ENCODE results near the gene SLC22A16. TPM values are rescaled to one million over a fixed set of nuclear protein-coding genes. Genes with fewer than 3 reads are reported as not detected.

SLC22A16 gene
- polyA plus RNA-seq, 1 of the 3 experiments (the other 2 are of a cell fraction): not detected

DNA sequence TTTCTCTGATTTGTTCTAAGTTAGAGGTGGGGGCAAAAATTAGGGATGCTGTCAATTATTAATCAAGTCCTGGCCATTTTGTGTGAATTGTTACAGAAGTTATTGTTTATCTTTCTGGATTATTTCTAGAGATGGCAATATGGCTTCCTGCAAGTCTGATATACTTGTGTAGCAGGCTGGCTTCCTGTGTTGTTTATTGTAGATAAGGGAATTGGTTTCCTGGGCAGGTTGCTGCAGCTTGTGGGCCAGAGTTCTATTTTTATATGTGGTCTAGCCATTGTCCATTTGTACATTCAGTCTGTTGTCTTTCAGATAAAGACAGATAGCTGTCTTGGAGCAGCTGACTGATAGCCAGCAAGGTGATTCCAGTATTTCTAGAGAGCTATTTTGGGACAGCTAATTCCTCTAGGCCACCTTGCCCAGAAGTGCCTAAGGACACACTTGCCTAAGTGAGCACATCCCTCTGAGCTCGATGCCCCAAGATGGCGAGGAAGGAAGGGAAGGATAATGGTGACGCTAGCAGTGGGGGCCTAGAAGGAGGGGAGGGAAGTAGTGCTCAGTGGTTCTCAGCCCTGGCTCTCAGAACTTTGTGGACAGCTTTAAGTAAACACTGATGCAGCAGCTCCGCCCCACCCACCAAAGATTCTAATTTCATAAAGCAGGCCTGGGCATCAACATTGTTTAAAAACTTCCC, 86.6 kb downstream of the SLC22A16 start:
- no peak for DNase-seq
- no peak overlapping the region for H3K4me3 ChIP-seq (ENCODE audit: low read depth in 2 of 2, low read length in 1 of 2)
- no peak overlapping the region for H3K4me2 ChIP-seq
- ChIA-PET CTCF (interaction anchor here (0.6 to 7.1 kb wide), 32 partner anchors 12 to 880 kb away, joined by 3 to 97 read pairs (median 3); partner anchors contain the start of genes CDC40, METTL24 and WASF1), POLR2A (interaction anchor here (1.6 kb wide), 1 partner anchor 210 kb away, joined by 5 read pairs; the partner anchor contains the start of gene WASF1)
- TF ChIP-seq EZH2phosphoT487 (IDR thresholded peaks at IDR 0.05; ENCODE audit: borderline replicate concordance, low read depth): no peak
- no peak for TF ChIP-seq ZBTB33 (IDR thresholded peaks at IDR 0.05; ENCODE audit: borderline replicate concordance, low read depth)
- no peak for TF ChIP-seq SIN3A (IDR thresholded peaks at IDR 0.05; ENCODE audit: borderline replicate concordance, low read depth, low read length)
- no peak for TF ChIP-seq CHD2 (IDR thresholded peaks at IDR 0.05; ENCODE audit: low read length, partially characterized antibody)
- TF ChIP-seq RAD21 (IDR thresholded peaks at IDR 0.05; ENCODE audit: low read length): no peak
- TF ChIP-seq NFIC (IDR thresholded peaks at IDR 0.05; ENCODE audit: borderline replicate concordance): no peak
- TF ChIP-seq SMC3 (IDR thresholded peaks at IDR 0.05; ENCODE audit: low read depth, low read length): no peak
- TF ChIP-seq NRF1 (IDR thresholded peaks at IDR 0.05; ENCODE audit: low read depth, low read length): no peak
- TF ChIP-seq, protein P1, sequence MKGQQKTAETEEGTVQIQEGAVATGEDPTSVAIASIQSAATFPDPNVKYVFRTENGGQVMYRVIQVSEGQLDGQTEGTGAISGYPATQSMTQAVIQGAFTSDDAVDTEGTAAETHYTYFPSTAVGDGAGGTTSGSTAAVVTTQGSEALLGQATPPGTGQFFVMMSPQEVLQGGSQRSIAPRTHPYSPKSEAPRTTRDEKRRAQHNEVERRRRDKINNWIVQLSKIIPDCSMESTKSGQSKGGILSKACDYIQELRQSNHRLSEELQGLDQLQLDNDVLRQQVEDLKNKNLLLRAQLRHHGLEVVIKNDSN (IDR thresholded peaks at IDR 0.05; ENCODE audit: borderline replicate concordance, low read depth): no peak
- TF ChIP-seq FOXJ3 (CRISPR knock-in tag; IDR thresholded peaks at IDR 0.05): no peak
- TF ChIP-seq ELF1 (IDR thresholded peaks at IDR 0.05): no peak
- no peak for TF ChIP-seq RXRA (IDR thresholded peaks at IDR 0.05; ENCODE audit: borderline replicate concordance, low read depth)
- TF ChIP-seq, protein P2, sequence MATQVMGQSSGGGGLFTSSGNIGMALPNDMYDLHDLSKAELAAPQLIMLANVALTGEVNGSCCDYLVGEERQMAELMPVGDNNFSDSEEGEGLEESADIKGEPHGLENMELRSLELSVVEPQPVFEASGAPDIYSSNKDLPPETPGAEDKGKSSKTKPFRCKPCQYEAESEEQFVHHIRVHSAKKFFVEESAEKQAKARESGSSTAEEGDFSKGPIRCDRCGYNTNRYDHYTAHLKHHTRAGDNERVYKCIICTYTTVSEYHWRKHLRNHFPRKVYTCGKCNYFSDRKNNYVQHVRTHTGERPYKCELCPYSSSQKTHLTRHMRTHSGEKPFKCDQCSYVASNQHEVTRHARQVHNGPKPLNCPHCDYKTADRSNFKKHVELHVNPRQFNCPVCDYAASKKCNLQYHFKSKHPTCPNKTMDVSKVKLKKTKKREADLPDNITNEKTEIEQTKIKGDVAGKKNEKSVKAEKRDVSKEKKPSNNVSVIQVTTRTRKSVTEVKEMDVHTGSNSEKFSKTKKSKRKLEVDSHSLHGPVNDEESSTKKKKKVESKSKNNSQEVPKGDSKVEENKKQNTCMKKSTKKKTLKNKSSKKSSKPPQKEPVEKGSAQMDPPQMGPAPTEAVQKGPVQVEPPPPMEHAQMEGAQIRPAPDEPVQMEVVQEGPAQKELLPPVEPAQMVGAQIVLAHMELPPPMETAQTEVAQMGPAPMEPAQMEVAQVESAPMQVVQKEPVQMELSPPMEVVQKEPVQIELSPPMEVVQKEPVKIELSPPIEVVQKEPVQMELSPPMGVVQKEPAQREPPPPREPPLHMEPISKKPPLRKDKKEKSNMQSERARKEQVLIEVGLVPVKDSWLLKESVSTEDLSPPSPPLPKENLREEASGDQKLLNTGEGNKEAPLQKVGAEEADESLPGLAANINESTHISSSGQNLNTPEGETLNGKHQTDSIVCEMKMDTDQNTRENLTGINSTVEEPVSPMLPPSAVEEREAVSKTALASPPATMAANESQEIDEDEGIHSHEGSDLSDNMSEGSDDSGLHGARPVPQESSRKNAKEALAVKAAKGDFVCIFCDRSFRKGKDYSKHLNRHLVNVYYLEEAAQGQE (IDR thresholded peaks at IDR 0.05; ENCODE audit: low read depth, low read length): no peak
- TF ChIP-seq MXI1 (IDR thresholded peaks at IDR 0.05; ENCODE audit: low read depth, low read length): no peak
- TF ChIP-seq RCOR1 (IDR thresholded peaks at IDR 0.05; ENCODE audit: low read length): no peak
- TF ChIP-seq GABPA (IDR thresholded peaks at IDR 0.05; ENCODE audit: low read depth): no peak
- TF ChIP-seq, protein P3, sequence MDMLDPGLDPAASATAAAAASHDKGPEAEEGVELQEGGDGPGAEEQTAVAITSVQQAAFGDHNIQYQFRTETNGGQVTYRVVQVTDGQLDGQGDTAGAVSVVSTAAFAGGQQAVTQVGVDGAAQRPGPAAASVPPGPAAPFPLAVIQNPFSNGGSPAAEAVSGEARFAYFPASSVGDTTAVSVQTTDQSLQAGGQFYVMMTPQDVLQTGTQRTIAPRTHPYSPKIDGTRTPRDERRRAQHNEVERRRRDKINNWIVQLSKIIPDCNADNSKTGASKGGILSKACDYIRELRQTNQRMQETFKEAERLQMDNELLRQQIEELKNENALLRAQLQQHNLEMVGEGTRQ (IDR thresholded peaks at IDR 0.05; ENCODE audit: borderline replicate concordance, low read depth, low read length): no peak
- no peak overlapping the region for H2AFZ ChIP-seq (ENCODE audit: low read depth)
- no peak overlapping the region for H3K9ac ChIP-seq
- no peaks in the 10 kb centered on the region for H3K79me2 ChIP-seq (ENCODE audit: insufficient read depth)
- H3F3A ChIP-seq (replicated peaks; ENCODE audit: insufficient read depth): no peaks in the 10 kb centered on the region
- 48% methylated on average over 4 of the region's 4 CpGs for WGBS (ENCODE audit: low lambda C conversion rate)
- H3K27ac ChIP-seq (ENCODE audit: low read depth in 2 of 2, low read length in 1 of 2): no peak overlapping the region
- H3K9me2 ChIP-seq: no peaks in the 10 kb centered on the region
- H4K20me1 ChIP-seq (ENCODE audit: insufficient read depth): no peaks in the 10 kb centered on the region
- no peaks in the 10 kb centered on the region for H3K36me3 ChIP-seq (replicated peaks in 1 of 2; ENCODE audit: control insufficient read depth in 1 of 2, insufficient read depth in 2 of 2, low read length in 1 of 2)
- peaks cover 0 to 4% of the 10 kb centered on the region in 2 experiments; a peak in 2 of 4 replicates for H3K4me1 ChIP-seq (ENCODE audit: control insufficient read depth in 1 of 2, insufficient read depth in 2 of 2, low read depth in 1 of 2, low read length in 1 of 2)
- H3K9me3 ChIP-seq: no peaks in the 10 kb centered on the region
- no peaks in the 10 kb centered on the region for H3K27me3 ChIP-seq (ENCODE audit: insufficient read depth)

Measured in SK-N-SH (cell line).